Measurements from ENCODE around the gene FRMD4A.

DNA sequence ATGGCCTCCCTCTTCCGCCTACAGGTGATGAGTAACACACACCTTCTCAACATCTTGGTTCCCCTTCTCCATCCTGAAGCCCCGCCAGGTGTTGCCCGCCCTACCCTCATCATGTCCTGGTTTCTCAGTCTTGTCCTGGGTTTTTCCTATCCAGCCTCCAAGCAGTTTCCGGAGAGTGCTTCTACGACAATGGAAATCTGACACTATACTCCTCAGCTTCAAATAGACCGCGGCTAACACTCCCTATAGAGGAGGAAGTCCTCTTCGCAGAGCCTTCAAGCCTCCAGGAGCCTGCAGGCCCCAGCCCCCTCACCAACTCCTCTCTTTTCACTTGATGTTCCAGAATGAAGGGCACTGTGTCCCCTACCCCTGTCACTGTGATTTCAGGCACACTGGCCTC, 596.6 kb downstream of the FRMD4A start:
- TF ChIP-seq EZH2phosphoT487 (IDR thresholded peaks at IDR 0.05; ENCODE audit: insufficient read depth, low read depth) (no peak), EZH2 (IDR thresholded peaks at IDR 0.05; ENCODE audit: insufficient read depth, poor library complexity, severe bottlenecking) (no peak)
